HL-60 (cell line): ENCODE data around the gene SP2.

Experiments used
- DNase-seq, 2 experiments: peaks; one replicate each; pipeline ENCODE4 v3.0.0-alpha.2; 2010 to 2020; ENCODE audit warnings: low read depth in 1 of 2, low spot score in 1 of 2
- H3K27ac ChIP-seq: fragments of 250-450 bp; sonication (Bioruptor Pico); replicated peaks from 2 replicates; pipeline ENCODE4 v1.5.1; 2020; ENCODE audit warnings: mild to moderate bottlenecking, moderate library complexity
- H3K27me3 ChIP-seq: fragments of 250-450 bp; sonication (Bioruptor Pico); 2 replicates; pipeline ENCODE4 v1.5.1; 2021; ENCODE audit warnings: mild to moderate bottlenecking, moderate library complexity; ENCODE audit not compliant: insufficient read depth, poor library complexity, severe bottlenecking
- H3K4me3 ChIP-seq: replicated peaks from 2 replicates; pipeline ENCODE4 v1.5.1; 2011; ENCODE audit warnings: mild to moderate bottlenecking, control low read depth, low read length; ENCODE audit not compliant: insufficient read depth
- CTCF ChIP-seq: IDR thresholded peaks from one replicate; pipeline ENCODE4 v1.5.1; 2011; ENCODE audit warnings: low read length, control low read depth, inconsistent platforms; ENCODE audit not compliant: insufficient read depth
- GABPA ChIP-seq: IDR thresholded peaks from 2 replicates; pipeline ENCODE4 v1.6.1; 2012; ENCODE audit warnings: low read depth
- POLR2AphosphoS5 ChIP-seq: IDR thresholded peaks from 2 replicates; pipeline ENCODE4 v1.6.1; 2012; ENCODE audit warnings: low read depth
- REST ChIP-seq: IDR thresholded peaks from 2 replicates; pipeline ENCODE4 v1.6.1; 2012; ENCODE audit warnings: low read depth; ENCODE audit not compliant: insufficient replicate concordance
- SPI1 ChIP-seq: IDR thresholded peaks from 2 replicates; pipeline ENCODE4 v1.6.1; 2012; ENCODE audit warnings: low read depth, mild to moderate bottlenecking, borderline replicate concordance

The SP2 gene

GRCh38 chr17:47973541-47973940, 77.5 kb downstream of the SP2 start:
- TF ChIP-seq REST (no peak), POLR2AphosphoS5 (no peak), SPI1 (no peak)
- H3K27me3 ChIP-seq, result no peaks in the 10 kb centered on the region
- no peak overlapping the region for H3K4me3 ChIP-seq
- H3K27ac ChIP-seq, result no peak overlapping the region
- no peak for DNase-seq

- H3K27me3 ChIP-seq, result no peaks in the 10 kb centered on the region
- TF ChIP-seq REST, result no peak
- TF ChIP-seq GABPA, result no peak
- no peak for TF ChIP-seq SPI1
- no peak for TF ChIP-seq CTCF
- no peak for TF ChIP-seq POLR2AphosphoS5
- no peak overlapping the region for H3K4me3 ChIP-seq
- DNase-seq, result no peak
- H3K27ac ChIP-seq, result no peak overlapping the region
Observed at GRCh38 chr17:47975189-47975822, 79.3 kb downstream of the SP2 start.

GRCh38 chr17:47975823-47976205, 79.8 kb downstream of the SP2 start:
- no peaks in the 10 kb centered on the region for H3K27me3 ChIP-seq
- DNase-seq, result no peak
- no peak overlapping the region for H3K4me3 ChIP-seq
- no peak overlapping the region for H3K27ac ChIP-seq
- TF ChIP-seq SPI1, result no peak
- no peak for TF ChIP-seq REST
- TF ChIP-seq CTCF, result no peak
- TF ChIP-seq GABPA, result no peak
- TF ChIP-seq POLR2AphosphoS5, result no peak

GRCh38 chr17:47978324-47978723, 82.3 kb downstream of the SP2 start:
- no peaks in the 10 kb centered on the region for H3K27me3 ChIP-seq
- H3K27ac ChIP-seq, result no peak overlapping the region
- DNase-seq, result peak in 1 of 2 experiments; percentile 44
- TF ChIP-seq POLR2AphosphoS5 (no peak), CTCF (peak; percentile 35)
- no peak overlapping the region for H3K4me3 ChIP-seq
